Stimulated activated memory B cell treated with anti-CD40 and anti-IgM and Interleukin-4, amounts not matched to agents 10 μg/mL and 1 μg/mL and 100 μg/mL, for 72 hours (primary cell): ENCODE data around the gene UBL5.
"Not testable (repeated sequence)": the region's sequence is repeated elsewhere in the genome, so short reads cannot be mapped to it uniquely, and the experiment has no call there.

Source experiments
- ATAC-seq: fragments of 150-1000 bp; cut with Tn5 transposase; 2 replicates; pipeline ENCODE4 v1.10.0; 2021
- H3K27ac Mint-ChIP-seq: one replicate; pipeline ENCODE4 v1.8.0; 2022; ENCODE audit warnings: mild to moderate bottlenecking, mixed read lengths
- H3K27me3 Mint-ChIP-seq: one replicate; pipeline ENCODE4 v1.8.0; 2022; ENCODE audit warnings: mixed read lengths
- H3K36me3 Mint-ChIP-seq: one replicate; pipeline ENCODE4 v1.8.0; 2022; ENCODE audit warnings: mixed read lengths
- H3K4me1 Mint-ChIP-seq: one replicate; pipeline ENCODE4 v1.8.0; 2022; ENCODE audit warnings: mixed read lengths
- H3K4me3 Mint-ChIP-seq: one replicate; pipeline ENCODE4 v1.8.0; 2022; ENCODE audit warnings: mild to moderate bottlenecking, moderate library complexity, mixed read lengths
- H3K9me3 Mint-ChIP-seq: one replicate; pipeline ENCODE4 v1.8.0; 2022; ENCODE audit warnings: mixed read lengths

The UBL5 gene

DNA sequence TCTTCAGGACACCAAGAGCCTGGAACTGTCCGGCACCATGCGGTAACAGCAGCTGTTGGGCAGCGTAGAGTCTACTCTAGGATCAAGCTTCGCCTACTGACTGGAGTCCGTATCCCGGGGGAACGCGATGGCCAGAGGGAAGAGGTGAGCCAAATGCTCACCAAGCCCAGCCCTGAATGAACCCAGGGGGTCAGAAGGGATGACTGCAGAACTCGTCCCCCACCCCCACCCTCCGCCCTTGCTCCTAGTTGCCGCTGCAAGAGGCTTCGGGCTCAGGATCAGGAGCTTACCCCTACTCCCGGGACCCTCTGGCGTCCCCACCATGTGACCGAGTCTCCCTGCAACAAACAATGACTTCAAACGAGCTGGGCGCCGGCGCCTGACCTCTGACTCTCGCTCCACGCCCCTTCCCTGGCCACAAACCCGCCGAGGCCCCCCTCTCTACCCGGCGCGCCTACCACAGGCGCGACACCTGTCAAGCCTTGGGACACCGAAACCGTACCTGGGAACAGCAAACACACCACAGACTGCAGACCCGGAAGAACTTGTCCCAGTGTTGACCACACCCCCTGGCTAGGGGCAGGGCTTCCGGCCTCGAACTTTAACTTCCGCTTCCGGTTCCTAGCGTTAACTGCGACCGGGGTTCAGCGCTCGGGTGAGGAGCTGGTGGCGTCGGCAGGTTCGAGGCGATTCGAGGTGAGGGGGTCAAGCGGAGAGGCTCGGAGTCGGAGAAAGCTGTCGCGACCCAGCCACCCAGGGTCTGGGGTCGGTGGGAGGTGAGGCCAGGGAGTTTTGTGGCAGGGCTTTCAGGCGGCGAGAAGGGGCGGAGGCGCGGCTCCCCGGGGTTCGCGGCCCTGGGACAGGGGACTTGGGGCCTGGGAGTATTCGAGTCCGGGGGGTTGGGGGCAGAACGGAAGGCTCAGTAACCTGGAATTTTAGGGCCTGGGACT is at the start of gene UBL5:
TSS of gene UBL5 (plus strand) at position 630 of the 950 bp plus-strand sequence. CDS start 420 bp downstream, outside the sequence.
- peaks cover 13% of the 10 kb centered on the region for H3K36me3 Mint-ChIP-seq
- H3K4me1 Mint-ChIP-seq: peaks cover 21% of the 10 kb centered on the region
- peak within 1 kb of the TSS; percentile 98 for H3K4me3 Mint-ChIP-seq
- H3K9me3 Mint-ChIP-seq: no peaks in the 10 kb centered on the region
- no peaks in the 10 kb centered on the region for H3K27me3 Mint-ChIP-seq
- ATAC-seq: peak; percentile 99
- peak within 1 kb of the TSS; percentile 96 for H3K27ac Mint-ChIP-seq

DNA sequence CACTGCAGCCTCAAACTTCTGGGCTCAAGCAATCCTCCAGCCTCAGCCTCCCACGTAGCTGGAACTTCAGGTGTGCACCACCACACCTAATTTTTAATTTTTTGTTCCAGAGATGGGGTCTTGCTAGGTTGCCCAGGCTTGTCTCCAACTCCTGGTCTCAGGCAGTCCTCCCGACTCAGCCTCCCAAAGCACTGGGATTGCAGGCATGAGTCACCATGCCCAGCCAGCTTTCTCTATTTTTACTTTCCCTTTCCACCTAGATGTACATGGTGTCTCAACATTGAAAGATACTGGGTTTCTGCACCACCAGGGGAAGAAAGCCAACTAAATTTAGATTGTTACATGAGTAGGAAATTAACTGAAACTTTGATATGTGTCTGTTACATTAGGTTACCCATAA is 45.4 kb upstream of the UBL5 start:
- peaks cover 22% of the 10 kb centered on the region for H3K4me1 Mint-ChIP-seq
- no peak overlapping the region for H3K4me3 Mint-ChIP-seq
- no peaks in the 10 kb centered on the region for H3K27me3 Mint-ChIP-seq
- ATAC-seq: no peak
- H3K36me3 Mint-ChIP-seq: peaks cover 8% of the 10 kb centered on the region
- peaks cover 7% of the 10 kb centered on the region for H3K9me3 Mint-ChIP-seq
- no peak overlapping the region for H3K27ac Mint-ChIP-seq

DNA sequence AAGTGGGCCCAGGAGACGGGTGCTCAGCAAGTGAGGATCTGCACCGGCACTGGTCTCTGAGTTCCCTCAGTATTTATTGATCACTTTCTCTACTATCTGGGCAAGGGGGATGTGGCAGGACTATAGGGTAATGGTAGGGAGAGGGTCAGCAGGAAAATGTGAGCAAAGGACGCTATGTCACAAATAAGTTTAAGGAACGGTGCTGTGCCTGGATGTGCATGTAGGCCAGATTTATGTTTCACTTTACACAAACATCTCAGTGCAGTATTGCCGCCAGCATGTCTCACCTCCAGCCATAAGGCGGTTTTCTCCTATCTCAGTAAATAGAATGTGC is 43.6 kb upstream of the UBL5 start:
- peaks cover 22% of the 10 kb centered on the region for H3K4me1 Mint-ChIP-seq
- H3K4me3 Mint-ChIP-seq, H3K9me3 Mint-ChIP-seq, ATAC-seq, H3K27ac Mint-ChIP-seq, H3K27me3 Mint-ChIP-seq, H3K36me3 Mint-ChIP-seq: not testable (repeated sequence)

DNA sequence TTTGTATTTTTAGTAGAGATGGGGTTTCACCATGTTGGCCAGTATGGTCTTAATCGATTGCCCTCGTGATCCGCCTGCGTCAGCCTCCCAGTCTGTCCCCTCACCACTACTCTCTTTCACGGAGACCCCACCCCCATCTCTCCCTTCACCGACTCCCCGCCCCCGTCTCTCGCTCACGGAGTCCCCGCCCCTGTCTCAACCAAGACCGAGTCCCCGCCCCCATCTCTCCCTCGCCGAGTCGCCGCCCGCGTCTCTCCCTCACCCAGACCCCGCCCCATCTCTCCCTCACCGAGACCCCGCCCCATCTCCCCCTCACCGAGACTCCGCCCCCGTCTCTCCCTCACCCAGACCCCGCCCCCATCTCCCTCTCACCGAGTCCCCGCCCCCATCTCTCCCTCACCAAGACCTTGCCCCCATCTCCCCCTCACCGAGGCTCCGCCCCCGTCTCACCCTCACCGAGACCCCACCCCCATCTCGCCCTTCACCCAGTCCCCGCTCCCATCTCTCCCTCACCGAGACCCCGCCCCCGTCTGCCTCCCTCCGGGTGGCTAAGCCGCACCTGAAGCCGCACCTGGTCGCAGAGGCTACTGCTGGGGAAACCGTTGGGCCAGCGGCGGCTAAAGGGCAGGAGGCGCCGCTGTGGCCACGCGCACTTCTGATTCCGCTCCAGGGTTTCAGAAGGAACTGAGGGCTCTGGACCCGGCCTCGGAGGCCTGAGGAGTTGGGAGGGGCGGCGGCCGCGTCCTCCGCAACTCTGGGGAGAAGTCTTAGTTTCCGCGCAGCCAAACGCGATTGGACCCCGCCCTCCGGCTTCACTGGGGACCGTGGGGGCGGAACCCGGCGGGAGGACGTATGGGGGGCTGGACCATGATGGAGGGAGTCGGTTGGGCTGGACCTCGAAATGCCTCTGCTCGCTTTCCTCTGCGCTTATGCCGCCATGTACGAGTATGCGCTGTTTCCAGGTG is 42.1 kb upstream of the UBL5 start:
- peak; percentile 93 for ATAC-seq

DNA sequence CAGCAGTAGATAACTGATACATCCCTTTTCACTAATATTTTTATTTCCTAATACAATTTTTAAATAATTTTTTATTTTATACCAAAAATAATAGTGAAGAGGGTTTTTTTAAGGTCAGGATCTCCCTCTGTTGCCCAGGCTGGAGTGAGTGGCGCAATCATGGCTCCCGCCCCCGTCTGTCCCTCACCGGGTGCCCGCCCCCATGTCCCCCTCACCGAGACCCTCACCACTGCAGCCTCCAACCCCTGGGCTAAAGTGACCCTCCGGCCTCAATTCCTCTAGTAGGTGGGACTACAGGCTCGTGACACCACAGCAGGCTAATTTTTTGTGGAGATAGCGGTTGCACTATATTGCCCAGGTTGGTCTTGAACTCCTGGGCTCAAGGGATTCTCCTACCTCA is 41.4 kb upstream of the UBL5 start:
- Mint-ChIP-seq H3K4me3 (peak overlapping the region; percentile 88), H3K27ac (peak overlapping the region; percentile 97), H3K9me3 (no peaks in the 10 kb centered on the region), H3K4me1 (peaks cover 31% of the 10 kb centered on the region), H3K27me3 (no peaks in the 10 kb centered on the region), H3K36me3 (no peaks in the 10 kb centered on the region)
- ATAC-seq: no peak

More for the DNA sequence above, 42.1 kb upstream of the UBL5 start:
- Mint-ChIP-seq H3K4me3 (peak overlapping the region; percentile 88), H3K27me3 (no peaks in the 10 kb centered on the region), H3K9me3 (no peaks in the 10 kb centered on the region), H3K36me3 (no peaks in the 10 kb centered on the region), H3K4me1 (peaks cover 28% of the 10 kb centered on the region), H3K27ac (peak overlapping the region; percentile 97)

DNA sequence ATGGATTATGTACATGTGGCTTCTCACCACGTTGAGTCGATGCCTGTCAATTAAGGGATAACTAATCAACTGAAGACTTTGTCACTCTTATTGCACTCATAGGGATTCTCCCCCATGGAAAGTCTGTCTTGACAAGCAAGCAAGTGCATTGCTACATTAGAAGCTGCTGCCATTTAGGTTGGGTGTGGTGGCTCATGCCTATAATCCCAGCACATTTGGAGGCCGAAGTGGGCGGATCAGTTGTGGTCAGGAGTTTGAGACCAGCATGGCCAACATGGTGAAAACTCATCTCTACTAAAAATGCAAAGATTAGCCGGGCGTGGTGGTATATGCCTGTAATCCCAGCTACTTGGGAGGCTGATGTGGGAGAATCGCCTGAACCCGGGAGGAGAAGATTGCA is 40.9 kb upstream of the UBL5 start:
- H3K4me3 Mint-ChIP-seq: peak overlapping the region; percentile 73

DNA sequence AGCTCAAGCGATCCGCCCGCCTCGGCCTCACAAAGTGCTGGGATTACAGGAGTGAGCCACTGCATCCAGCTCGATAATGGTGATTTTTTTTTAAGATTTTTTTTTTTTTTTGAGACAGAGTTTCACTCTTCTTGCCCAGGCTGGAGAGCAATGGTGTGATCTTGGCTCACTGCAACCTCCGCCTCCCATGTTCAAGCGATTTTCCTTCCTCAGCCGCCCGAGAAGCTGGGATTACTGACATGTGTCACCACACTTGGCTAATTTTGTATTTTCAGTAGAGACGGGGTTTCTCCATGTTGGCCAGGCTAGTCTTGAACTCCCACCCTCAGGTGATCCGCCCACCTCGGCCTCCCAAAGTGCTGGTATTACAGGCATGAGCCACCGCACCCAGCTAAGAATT is 39.1 kb upstream of the UBL5 start:
- not testable (repeated sequence) for H3K36me3 Mint-ChIP-seq, H3K4me3 Mint-ChIP-seq, H3K27ac Mint-ChIP-seq, H3K9me3 Mint-ChIP-seq, H3K27me3 Mint-ChIP-seq, ATAC-seq
- H3K4me1 Mint-ChIP-seq: peaks cover 43% of the 10 kb centered on the region

More for the DNA sequence above, 40.9 kb upstream of the UBL5 start:
- Mint-ChIP-seq H3K36me3 (no peaks in the 10 kb centered on the region), H3K4me1 (peaks cover 36% of the 10 kb centered on the region), H3K27ac (peak overlapping the region; percentile 97), H3K9me3 (no peaks in the 10 kb centered on the region), H3K27me3 (no peaks in the 10 kb centered on the region)
- ATAC-seq: no peak

DNA sequence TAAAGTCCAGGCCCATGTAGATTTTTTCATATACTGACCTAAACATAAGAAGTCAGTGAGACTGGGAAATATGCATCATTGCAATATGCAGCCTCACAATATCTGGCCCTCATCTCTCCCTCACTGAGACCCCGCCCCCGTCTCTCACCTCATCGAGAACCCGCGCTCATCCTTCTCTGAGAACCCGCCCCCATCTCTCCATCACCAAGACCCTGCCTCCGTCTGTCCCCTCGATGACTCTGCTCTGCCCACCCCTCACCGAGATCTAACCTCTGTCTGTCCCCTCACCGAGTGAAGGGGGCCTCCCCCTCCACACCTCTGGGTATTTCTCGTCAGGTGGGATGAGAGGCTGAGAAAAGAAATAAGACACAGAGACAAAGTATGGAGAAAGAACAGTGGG is 38.7 kb upstream of the UBL5 start:
- H3K4me3 Mint-ChIP-seq: no peak overlapping the region
- no peaks in the 10 kb centered on the region for H3K36me3 Mint-ChIP-seq
- no peak for ATAC-seq
- H3K27ac Mint-ChIP-seq: no peak overlapping the region
- H3K9me3 Mint-ChIP-seq: no peaks in the 10 kb centered on the region
- H3K4me1 Mint-ChIP-seq: peaks cover 40% of the 10 kb centered on the region
- no peaks in the 10 kb centered on the region for H3K27me3 Mint-ChIP-seq

DNA sequence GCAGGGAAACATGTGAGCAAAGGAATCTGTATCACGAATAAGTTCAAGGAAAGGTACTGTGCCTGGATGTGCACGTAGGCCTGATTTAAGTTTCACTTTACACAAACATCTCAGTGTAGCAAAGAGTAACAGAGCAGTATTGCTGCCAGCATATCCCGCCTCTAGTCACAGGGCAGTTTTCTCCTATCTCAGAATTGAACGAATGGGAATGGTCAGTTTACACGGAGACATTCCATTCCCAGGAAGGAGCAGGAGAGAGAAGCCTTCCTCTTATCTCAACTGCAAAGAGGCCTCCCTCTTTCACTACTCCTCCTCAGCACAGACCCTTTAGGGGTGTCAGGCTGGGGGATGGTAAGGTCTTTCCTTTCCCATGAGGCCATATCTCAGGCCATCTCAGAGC is 38.1 kb upstream of the UBL5 start:
- not testable (repeated sequence) for ATAC-seq, H3K36me3 Mint-ChIP-seq, H3K27me3 Mint-ChIP-seq, H3K4me3 Mint-ChIP-seq, H3K9me3 Mint-ChIP-seq, H3K27ac Mint-ChIP-seq
- peaks cover 35% of the 10 kb centered on the region for H3K4me1 Mint-ChIP-seq

DNA sequence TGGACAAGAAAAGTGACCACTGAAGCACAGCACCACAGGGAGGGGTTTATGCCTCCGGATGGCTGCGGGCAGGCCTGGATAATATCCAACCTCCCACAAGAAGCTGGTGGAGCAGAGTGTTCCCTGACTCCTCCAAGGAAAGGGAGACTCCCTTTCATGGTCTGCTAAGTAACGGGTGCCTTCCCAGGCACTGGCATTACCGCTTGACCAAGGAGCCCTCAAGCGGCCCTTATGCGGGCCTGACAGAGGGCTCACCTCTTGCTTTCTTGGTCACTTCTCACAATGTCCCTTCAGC is 36.7 kb upstream of the UBL5 start:
- not testable (repeated sequence) for ATAC-seq, H3K36me3 Mint-ChIP-seq, H3K9me3 Mint-ChIP-seq, H3K27me3 Mint-ChIP-seq
- H3K27ac Mint-ChIP-seq: peak overlapping the region; percentile 94
- peak overlapping the region; percentile 96 for H3K4me3 Mint-ChIP-seq
- peaks cover 26% of the 10 kb centered on the region for H3K4me1 Mint-ChIP-seq

DNA sequence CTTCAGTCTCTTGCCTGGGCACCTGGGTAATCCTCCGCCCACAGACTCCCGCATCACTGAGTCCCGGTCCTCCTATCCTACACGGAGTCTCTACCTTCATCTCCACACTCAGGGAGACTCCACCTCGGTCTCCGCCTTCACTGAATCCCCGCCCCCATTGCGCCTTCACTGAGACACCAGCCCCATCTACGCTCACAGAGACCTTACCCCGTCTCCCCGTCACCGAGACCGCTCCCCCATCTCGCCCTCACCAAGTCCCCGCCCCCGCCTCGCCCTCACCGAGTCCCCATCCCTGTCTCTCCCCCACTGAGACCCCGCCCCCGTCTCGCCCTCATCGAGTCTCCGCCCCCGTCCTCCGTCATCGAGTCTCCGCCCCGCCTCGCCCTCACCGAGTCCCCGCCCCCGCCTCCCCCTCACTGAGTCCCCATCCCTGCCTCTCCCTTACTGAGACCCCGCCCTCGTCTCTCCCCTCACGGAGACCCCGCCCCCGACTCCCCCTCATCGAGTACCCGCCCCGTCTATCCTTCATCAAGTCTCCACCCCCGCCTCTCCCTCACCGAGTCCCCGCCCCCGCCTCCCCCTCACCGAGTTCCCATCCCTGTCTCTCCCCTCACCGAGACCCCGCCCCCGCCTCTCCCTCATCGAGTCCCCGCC is 36.0 kb upstream of the UBL5 start:
- H3K4me1 Mint-ChIP-seq: peaks cover 26% of the 10 kb centered on the region
- no peaks in the 10 kb centered on the region for H3K9me3 Mint-ChIP-seq
- H3K36me3 Mint-ChIP-seq: no peaks in the 10 kb centered on the region
- ATAC-seq: peak; percentile 72
- H3K27me3 Mint-ChIP-seq: no peaks in the 10 kb centered on the region
- peak overlapping the region; percentile 96 for H3K4me3 Mint-ChIP-seq
- H3K27ac Mint-ChIP-seq: peak overlapping the region; percentile 94

DNA sequence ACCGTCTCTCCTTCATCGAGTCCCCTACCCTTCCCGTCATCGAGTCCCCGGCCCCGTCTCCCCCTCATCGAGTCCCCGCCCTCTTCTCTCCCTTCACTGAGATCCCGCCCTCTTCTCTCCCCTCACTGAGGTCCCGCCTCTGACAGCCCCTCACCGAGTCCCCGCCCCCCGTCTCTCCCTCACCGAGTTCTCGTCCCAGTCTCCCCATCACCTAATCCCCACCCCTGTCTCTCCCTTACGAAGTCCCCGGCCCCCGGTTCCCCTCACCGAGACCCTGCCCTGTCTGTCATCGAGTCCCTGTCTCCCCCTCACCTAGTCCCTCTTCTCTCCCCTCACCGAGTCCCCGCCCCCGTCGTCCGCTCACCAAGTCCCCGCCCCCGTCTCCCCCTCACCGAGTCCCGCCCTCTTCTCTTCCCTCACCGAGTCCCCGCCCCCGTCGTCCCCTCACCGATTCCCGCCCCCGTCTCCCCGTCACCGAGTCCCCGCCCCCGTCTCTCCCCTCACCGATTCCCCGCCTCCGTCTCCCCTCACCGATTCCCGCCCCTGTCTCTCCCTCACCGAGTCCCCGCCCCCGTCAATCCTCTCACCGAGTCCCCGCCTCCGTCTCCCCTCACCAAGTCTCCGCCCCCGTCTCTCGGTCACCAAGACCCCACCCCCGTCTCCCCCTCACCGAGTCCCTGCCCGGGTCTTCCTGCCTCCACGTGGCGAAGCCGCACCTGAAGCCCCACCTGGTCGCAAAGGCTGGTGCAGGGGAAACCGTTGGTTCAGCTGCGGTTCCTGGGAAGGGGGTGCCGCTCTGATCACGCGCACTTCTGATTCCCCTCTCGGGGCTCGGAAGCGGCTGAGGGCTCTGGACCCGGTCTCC is 35.3 kb upstream of the UBL5 start:
- ATAC-seq: peak; percentile 79
- peaks cover 26% of the 10 kb centered on the region for H3K4me1 Mint-ChIP-seq
- no peaks in the 10 kb centered on the region for H3K27me3 Mint-ChIP-seq
- peak overlapping the region; percentile 94 for H3K27ac Mint-ChIP-seq
- H3K9me3 Mint-ChIP-seq: no peaks in the 10 kb centered on the region
- peak overlapping the region; percentile 96 for H3K4me3 Mint-ChIP-seq
- no peaks in the 10 kb centered on the region for H3K36me3 Mint-ChIP-seq

DNA sequence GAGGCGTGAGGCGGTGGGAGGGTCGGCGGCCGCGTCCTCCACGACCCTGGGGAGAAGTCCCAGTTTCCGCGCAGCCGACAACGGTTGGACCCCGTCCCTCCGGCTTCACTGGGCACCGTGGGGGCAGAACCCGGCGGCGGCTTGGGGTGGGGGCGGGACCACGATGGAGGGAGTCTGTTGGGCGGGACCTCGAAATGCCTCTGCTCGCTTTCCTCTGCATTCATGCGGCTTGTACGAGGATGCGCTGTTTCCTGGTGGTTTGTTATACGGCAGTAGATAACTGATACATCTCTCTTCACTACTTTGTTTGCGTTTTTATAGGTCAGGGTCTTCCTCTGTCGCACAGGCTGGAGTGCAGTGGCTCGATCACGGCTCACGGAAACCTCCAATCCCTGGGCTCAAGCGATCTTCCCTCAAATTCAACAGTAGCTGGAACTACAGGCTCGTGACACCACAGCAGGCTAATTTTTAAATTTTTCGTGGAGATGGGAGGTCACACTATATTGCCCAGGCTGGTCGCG is 34.6 kb upstream of the UBL5 start:
- Mint-ChIP-seq H3K4me3 (peak overlapping the region; percentile 96), H3K36me3 (no peaks in the 10 kb centered on the region), H3K27ac (peak overlapping the region; percentile 94), H3K4me1 (peaks cover 26% of the 10 kb centered on the region), H3K9me3 (no peaks in the 10 kb centered on the region), H3K27me3 (no peaks in the 10 kb centered on the region)
- peak; percentile 47 for ATAC-seq

DNA sequence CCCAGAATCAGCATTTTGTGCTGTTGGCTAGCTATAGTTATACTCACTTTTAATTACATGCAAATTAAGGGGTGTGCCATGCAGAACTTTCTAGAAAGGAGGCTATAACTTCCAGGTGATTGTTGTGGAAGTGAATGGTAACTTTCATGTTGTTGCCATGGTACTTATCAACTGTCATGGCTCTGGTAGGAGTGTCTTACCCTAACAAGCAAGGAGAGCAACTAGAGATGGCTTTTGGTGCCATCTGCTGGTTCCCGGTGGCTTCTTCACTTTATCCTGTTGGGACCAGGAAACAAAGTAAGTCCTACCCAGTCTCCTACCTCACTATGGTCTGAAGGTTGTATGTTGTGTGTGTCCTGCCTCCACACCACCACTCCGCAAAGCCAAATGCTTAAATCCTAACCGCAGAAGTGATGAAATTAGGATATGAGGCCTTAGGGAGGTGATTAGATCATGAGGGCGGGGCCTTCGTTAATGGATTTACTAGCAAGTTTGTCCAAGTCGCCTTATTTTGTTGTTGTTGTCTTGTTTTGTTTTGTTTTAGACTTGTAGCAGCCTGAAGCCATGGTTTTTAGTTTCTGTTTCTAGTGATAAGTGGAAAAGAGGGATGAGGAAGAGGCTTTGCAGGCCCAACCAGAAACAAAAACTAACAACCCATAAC is 31.5 kb upstream of the UBL5 start:
- peaks cover 18% of the 10 kb centered on the region for H3K4me1 Mint-ChIP-seq
- no peak overlapping the region for H3K4me3 Mint-ChIP-seq
- H3K36me3 Mint-ChIP-seq: no peaks in the 10 kb centered on the region
- no peaks in the 10 kb centered on the region for H3K27me3 Mint-ChIP-seq
- peak overlapping the region; percentile 55 for H3K27ac Mint-ChIP-seq
- ATAC-seq: peak; percentile 59
- no peaks in the 10 kb centered on the region for H3K9me3 Mint-ChIP-seq
